ENCODE data around the gene USP25. TPM values are rescaled to one million over a fixed set of nuclear protein-coding genes. Genes with fewer than 3 reads are reported as not detected.

The USP25 gene
- total and polyA plus RNA-seq, 2 of the 8 experiments (the other 6 are each of a cell fraction or from before 2014, with no cell fraction given) = 11.2 to 48.1 TPM

- Histone ChIP-seq H3K23ac (ENCODE audit: insufficient read length) (no peak overlapping the region), H2BK15ac (ENCODE audit: low read length) (no peak overlapping the region), H3K9ac (replicated peaks in 1 of 4; ENCODE audit: extremely low read depth in 1 of 4, low read depth in 3 of 4, low read length in 3 of 4) (no peak overlapping the region), H3K56ac (replicated peaks; ENCODE audit: insufficient read length, low read depth, low read length) (no peak overlapping the region), H2BK120ac (replicated peaks; ENCODE audit: low read depth, low read length) (no peak overlapping the region), H3K4me2 (ENCODE audit: insufficient read depth in 1 of 2, low read depth in 2 of 2, low read length in 2 of 2) (no peak overlapping the region), H2AFZ (ENCODE audit: low read length) (no peak overlapping the region), H3K36me3 (ENCODE audit: control insufficient read depth in 2 of 4, insufficient read depth in 4 of 4, low read length in 3 of 4) (peaks cover 7 to 23% (median 17%) of the 10 kb centered on the region in 4 experiments; a peak in 7 of 8 replicates), H3K23me2 (ENCODE audit: low read depth, low read length) (no peaks in the 10 kb centered on the region), H2AK5ac (ENCODE audit: low read depth, low read length) (no peak overlapping the region), H3K14ac (ENCODE audit: insufficient read length) (no peak overlapping the region), H3K27ac (ENCODE audit: low read depth, low read length) (no peak overlapping the region), H3K9me3 (ENCODE audit: insufficient read depth in 2 of 2, low read depth in 1 of 2, low read length in 1 of 2) (no peaks in the 10 kb centered on the region), H2BK12ac (ENCODE audit: low read depth, low read length) (no peak overlapping the region), H4K8ac (ENCODE audit: extremely low read depth, insufficient read depth, low read length) (no peak overlapping the region), H3K4ac (replicated peaks; ENCODE audit: insufficient read length, low read depth, low read length) (no peak overlapping the region), H2BK20ac (ENCODE audit: low read length) (no peak overlapping the region), H3K79me1 (ENCODE audit: low read depth, low read length) (peaks cover 3% of the 10 kb centered on the region; the same call in 1 of the 2 replicates), H3K27me3 (replicated peaks in 1 of 4; ENCODE audit: control insufficient read depth in 3 of 4, extremely low read depth in 1 of 4, insufficient read depth in 3 of 4, low read length in 3 of 4) (no peaks in the 10 kb centered on the region; a peak in 1 of 7 replicates), H4K5ac (ENCODE audit: insufficient read length, low read depth, low read length) (no peak overlapping the region), H3K4me1 (replicated peaks in 1 of 4; ENCODE audit: control insufficient read depth in 3 of 4, insufficient read depth in 4 of 4, low read length in 3 of 4) (no peaks in the 10 kb centered on the region), H4K20me1 (replicated peaks in 1 of 2; ENCODE audit: control insufficient read depth in 1 of 2, insufficient read depth in 2 of 2, low read length in 2 of 2) (no peaks in the 10 kb centered on the region), H3K4me3 (ENCODE audit: extremely low read depth in 1 of 4, insufficient read depth in 2 of 4, low read depth in 3 of 4, low read length in 4 of 4) (no peak overlapping the region), H2BK5ac (ENCODE audit: low read depth, low read length) (no peak overlapping the region), H3K79me2 (ENCODE audit: control insufficient read depth in 1 of 2, insufficient read depth in 2 of 2, low read length in 2 of 2) (peaks cover 0 to 8% of the 10 kb centered on the region in 2 experiments; a peak in 2 of 4 replicates), H4K91ac (replicated peaks; ENCODE audit: insufficient read length, low read length) (no peak overlapping the region), H3K18ac (ENCODE audit: extremely low read depth, low read length) (no peak overlapping the region)
- ChIA-PET POLR2A (ENCODE audit: partially characterized antibody) (interaction anchor here (2.2 kb wide), 1 partner anchor 29 kb away, joined by 9 read pairs; no protein-coding TSS in a partner anchor), CTCF (ENCODE audit: partially characterized antibody) (interaction anchor here (0.9 kb wide), 1 partner anchor 12 kb away, joined by 4 read pairs; no protein-coding TSS in a partner anchor)
- no peak for DNase-seq (ENCODE audit: low read depth in 1 of 2, low spot score in 2 of 2)
- 100% methylated on average over 3 of the region's 3 CpGs; no CpG with 5 or more reads in 1 of the 2 experiments for WGBS, 2 experiments (ENCODE audit: extremely low coverage in 1 of 2, insufficient coverage in 1 of 2, insufficient read length in 1 of 2, insufficient replicate concordance in 2 of 2, low coverage in 1 of 2, low lambda C conversion rate in 2 of 2, missing lambda C conversion rate in 1 of 2)
- FAIRE-seq = no peak
- no peak for TF ChIP-seq FOSL1 (IDR thresholded peaks at IDR 0.05; ENCODE audit: insufficient read depth, low read depth, low read length)
- TF ChIP-seq, protein P1, sequence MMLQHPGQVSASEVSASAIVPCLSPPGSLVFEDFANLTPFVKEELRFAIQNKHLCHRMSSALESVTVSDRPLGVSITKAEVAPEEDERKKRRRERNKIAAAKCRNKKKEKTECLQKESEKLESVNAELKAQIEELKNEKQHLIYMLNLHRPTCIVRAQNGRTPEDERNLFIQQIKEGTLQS (IDR thresholded peaks at IDR 0.05; ENCODE audit: insufficient read depth, low read depth, low read length) = no peak
Observed at GRCh38 chr21:15781986-15782385, 52.2 kb downstream of the USP25 start.

Data from H1 (cell line).